Tibial nerve (tissue), 4 donors: Measurements from ENCODE around the gene DPM1. TPM values are rescaled to one million over a fixed set of nuclear protein-coding genes. Genes with fewer than 3 reads are reported as not detected.
A peak's percentile ranks its signal among the peaks of the same experiment; 100 is the strongest.

Experiments used
- DNase-seq, 2 donors: peaks; one replicate each; pipeline ENCODE4 v3.0.0-alpha.2; 2019; ENCODE audit warnings: low spot score in 2 of 2
- H3K27ac ChIP-seq, 4 donors: fragments of 200-600 bp; sonication (generic) in 3 of 4; one replicate each; pipeline ENCODE4 v1.5.1; 2017 to 2019; ENCODE audit warnings: mild to moderate bottlenecking in 1 of 4
- H3K27me3 ChIP-seq, 2 donors: fragments of 200-600 bp; sonication (generic) in 1 of 2; one replicate each; pipeline versions ENCODE4 v1.5.1 to v1.6.0; 2017 to 2019
- H3K36me3 ChIP-seq, 3 donors: fragments of 200-600 bp; sonication (generic); one replicate each; pipeline ENCODE4 v1.5.1; 2018 to 2019
- H3K4me1 ChIP-seq, 4 donors: fragments of 200-600 bp; sonication (generic) in 3 of 4; one replicate each; pipeline ENCODE4 v1.5.1; 2017 to 2019
- H3K4me3 ChIP-seq, 4 donors: fragments of 200-600 bp; sonication (generic) in 3 of 4; one replicate each; pipeline ENCODE4 v1.5.1; 2017 to 2019; ENCODE audit warnings: mild to moderate bottlenecking in 1 of 4, moderate library complexity in 1 of 4
- H3K9me3 ChIP-seq, 4 donors: fragments of 200-600 bp; sonication (generic) in 3 of 4; one replicate each; pipeline ENCODE4 v1.5.1; 2017 to 2019
- EP300 ChIP-seq, 2 donors: sonication (generic); formaldehyde crosslinking; IDR thresholded peaks; one replicate each; pipeline ENCODE4 v1.6.1; 2017; ENCODE audit warnings: antibody characterized with exemption in 2 of 2, mild to moderate bottlenecking in 1 of 2
- POLR2A ChIP-seq, 2 donors: fragments of 450-650 bp; IDR thresholded peaks; one replicate each; pipeline ENCODE4 v1.6.1; 2017; ENCODE audit warnings: antibody characterized with exemption in 2 of 2, mild to moderate bottlenecking in 2 of 2, moderate library complexity in 2 of 2
- WGBS, 2 donors: methylation state at CpG; one replicate each; pipeline ENCODE4 v1.1.5; 2018; 5-methylcytosine and 5-hydroxymethylcytosine counted together
- total RNA-seq, 4 donors: library from RNA; depleted of rRNA; stranded (reverse); fragments of >200 nt; gene quantifications; one replicate each; pipeline ENCODE4 v1.1.0, GENCODE V29; 2016
- TF ChIP-seq, protein P1 (sequence below), 5 experiments: fragments of 200-600 bp in 3 of 5; fragments of 450-650 bp in 2 of 5; sonication (generic) in 3 of 5; IDR thresholded peaks; one replicate each; pipeline ENCODE4 v1.5.1; 2016 to 2019; ENCODE audit warnings: antibody characterized with exemption in 5 of 5, mild to moderate bottlenecking in 3 of 5, moderate library complexity in 2 of 5

DPM1 gene
- total RNA-seq, 4 donors from 2014 or later: 29.4 to 54.2 (median 42.7) TPM

DNA sequence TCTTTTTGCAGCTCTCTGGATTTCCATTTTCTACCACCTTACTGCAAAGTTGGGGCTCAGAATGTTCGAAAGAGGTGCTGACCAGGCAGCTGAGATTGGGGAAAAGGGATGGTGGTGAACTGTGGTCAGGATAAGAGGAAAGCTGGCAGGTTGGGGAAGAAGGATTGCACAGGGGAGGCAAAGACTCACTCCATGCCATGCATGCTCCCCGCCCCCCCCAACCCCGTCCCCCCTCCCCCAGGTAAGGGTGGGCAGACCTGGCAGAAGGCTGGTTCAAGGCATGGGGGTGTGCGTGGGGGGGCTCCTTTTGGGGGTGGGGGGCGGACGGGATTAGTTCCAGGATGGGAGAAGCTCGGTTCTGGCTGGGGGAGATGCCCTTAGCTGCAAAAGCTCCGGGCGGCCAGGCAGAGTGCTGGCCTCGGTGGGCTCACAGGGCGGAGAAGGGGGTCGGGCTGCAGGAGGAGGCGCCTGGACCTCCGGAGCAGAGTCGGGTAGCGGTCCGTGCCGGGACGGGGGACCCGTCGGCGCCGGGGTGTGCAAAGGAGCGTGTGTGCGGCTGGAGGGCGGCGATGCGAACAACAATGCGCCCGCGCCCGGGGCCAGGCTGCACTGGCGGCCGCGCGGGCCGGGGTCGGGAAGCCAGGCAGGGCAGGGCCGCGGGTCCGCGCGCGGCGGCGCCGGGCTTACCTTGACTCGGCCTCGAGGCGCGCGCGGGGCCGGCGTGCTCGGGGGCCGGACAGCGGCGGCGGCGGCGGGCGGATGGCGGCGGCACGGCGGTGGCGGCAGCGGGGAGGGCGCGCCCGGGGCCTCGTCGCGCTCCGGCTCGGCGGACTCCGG is 28.0 kb downstream of the DPM1 start:
- H3K9me3 ChIP-seq: no peaks in the 10 kb centered on the region
- H3K27me3 ChIP-seq: no peaks in the 10 kb centered on the region
- no peak for DNase-seq
- TF ChIP-seq EP300 (IDR thresholded peaks at IDR 0.05) (no peak), POLR2A (IDR thresholded peaks at IDR 0.05) (no peak)
- TF ChIP-seq, protein P1, sequence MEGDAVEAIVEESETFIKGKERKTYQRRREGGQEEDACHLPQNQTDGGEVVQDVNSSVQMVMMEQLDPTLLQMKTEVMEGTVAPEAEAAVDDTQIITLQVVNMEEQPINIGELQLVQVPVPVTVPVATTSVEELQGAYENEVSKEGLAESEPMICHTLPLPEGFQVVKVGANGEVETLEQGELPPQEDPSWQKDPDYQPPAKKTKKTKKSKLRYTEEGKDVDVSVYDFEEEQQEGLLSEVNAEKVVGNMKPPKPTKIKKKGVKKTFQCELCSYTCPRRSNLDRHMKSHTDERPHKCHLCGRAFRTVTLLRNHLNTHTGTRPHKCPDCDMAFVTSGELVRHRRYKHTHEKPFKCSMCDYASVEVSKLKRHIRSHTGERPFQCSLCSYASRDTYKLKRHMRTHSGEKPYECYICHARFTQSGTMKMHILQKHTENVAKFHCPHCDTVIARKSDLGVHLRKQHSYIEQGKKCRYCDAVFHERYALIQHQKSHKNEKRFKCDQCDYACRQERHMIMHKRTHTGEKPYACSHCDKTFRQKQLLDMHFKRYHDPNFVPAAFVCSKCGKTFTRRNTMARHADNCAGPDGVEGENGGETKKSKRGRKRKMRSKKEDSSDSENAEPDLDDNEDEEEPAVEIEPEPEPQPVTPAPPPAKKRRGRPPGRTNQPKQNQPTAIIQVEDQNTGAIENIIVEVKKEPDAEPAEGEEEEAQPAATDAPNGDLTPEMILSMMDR (IDR thresholded peaks at IDR 0.05): no peak
- 0 to 2% methylated on average over 10 to 50 of the region's 79 CpGs for WGBS, 2 donors
- H3K4me1 ChIP-seq: peaks cover 0 to 51% (median 32%) of the 10 kb centered on the region in 4 donors
- H3K36me3 ChIP-seq: peaks cover 0 to 26% (median 0%) of the 10 kb centered on the region in 3 donors
- H3K27ac ChIP-seq: peak overlapping the region; percentile 78 to 99 (median 97)
- H3K4me3 ChIP-seq: peak overlapping the region; percentile 63 to 91 (median 77)

DNA sequence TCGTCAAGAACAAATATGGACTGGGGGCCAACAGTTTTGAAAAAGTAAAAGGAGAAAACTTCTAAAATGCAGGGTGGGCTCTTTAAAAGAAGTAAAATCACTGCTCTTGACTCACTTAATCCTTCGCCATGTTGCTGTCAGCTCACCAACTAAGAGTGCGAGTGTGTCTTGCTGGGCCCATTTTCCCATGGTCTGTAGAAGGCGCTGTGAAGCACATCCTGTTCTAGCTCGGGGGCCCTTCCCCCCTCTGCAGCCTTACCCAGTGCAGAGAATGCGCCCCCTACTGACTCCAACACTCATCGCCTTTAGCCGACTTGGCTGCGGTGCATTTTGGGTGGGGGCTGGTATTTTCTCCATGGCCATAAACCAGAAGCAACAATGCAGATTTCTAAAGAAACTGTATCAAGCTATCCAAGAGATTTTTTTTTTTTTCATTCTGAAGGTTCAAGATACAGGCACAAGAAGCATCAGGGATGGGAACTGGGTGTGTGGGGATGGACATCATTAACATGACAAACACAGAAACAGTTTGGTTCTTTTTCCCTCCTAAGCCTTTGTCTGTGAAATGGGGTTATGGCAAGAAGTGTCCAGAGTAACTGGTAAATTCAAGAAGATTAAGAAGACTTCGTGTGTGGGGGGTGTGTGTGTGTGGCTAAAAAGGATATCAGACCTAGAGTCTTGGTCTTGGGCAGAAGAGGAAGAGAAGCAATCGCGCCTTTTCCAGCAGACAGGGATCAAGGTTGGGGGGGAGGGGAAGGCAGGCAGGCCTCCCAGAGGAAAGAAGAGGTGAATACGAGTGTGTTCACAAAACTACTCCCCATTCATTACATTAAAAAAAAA is 28.8 kb downstream of the DPM1 start:
- Histone ChIP-seq H3K9me3 (no peaks in the 10 kb centered on the region), H3K4me3 (peak overlapping the region; percentile 63 to 91 (median 77)), H3K4me1 (peaks cover 0 to 59% (median 35%) of the 10 kb centered on the region in 4 donors), H3K27me3 (no peaks in the 10 kb centered on the region), H3K27ac (peak overlapping the region; percentile 78 to 99 (median 86)), H3K36me3 (peaks cover 0 to 17% (median 0%) of the 10 kb centered on the region in 3 donors)
- DNase-seq: peak; percentile 75 to 87
- WGBS, 2 donors: 8 to 11% methylated on average over 13 of the region's 13 CpGs
- peak in 1 of 2 donors; percentile 66 for TF ChIP-seq EP300 (IDR thresholded peaks at IDR 0.05)
- TF ChIP-seq POLR2A (IDR thresholded peaks at IDR 0.05): no peak
- TF ChIP-seq, protein P1 (IDR thresholded peaks at IDR 0.05): peak; percentile 76 to 85 (median 82)

DNA sequence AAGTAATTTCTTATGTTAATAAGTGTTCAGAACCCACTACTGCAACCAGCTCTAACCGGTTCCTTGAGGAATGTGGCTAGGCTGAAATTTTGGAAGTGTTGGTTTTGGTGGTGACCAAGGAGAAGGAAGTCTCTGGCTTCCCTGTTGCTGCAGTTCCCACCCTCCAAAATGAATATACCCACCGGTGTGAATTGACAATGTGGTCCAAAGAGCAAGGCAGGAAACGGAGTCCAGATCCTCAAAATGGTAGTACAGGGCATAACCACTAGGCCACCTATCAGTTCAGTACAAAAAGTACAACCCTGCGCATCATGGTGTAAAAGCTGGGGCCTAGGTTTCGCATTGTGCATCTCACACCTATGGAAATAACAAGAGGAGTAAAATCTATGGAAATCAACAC is 29.9 kb downstream of the DPM1 start:
- no peak overlapping the region for H3K4me3 ChIP-seq
- no peak overlapping the region for H3K27ac ChIP-seq
- TF ChIP-seq POLR2A (IDR thresholded peaks at IDR 0.05) (no peak), EP300 (IDR thresholded peaks at IDR 0.05) (no peak)
- TF ChIP-seq, protein P1 (IDR thresholded peaks at IDR 0.05): no peak

DNA sequence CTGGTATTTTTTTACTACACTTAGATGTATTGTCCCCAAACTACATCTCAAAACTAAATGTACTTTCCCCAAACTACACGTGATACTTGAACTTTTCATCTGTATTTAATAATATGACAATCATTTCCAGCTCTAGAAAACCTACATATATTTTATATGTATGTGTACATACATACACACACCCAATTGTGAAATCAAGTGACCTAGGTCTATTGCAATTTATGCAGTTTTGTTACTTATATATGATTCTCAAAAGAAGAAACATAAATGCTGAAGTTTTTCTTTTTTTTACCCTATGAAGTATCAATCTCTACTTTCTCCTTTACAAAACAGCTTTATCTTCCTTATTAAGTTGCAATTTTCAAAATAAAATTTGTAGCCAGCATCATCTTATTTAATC is 31.8 kb downstream of the DPM1 start:
- H3K4me3 ChIP-seq: no peak overlapping the region
- H3K9me3 ChIP-seq: no peaks in the 10 kb centered on the region
- peaks cover 0 to 12% (median 0%) of the 10 kb centered on the region in 3 donors for H3K36me3 ChIP-seq
- H3K27ac ChIP-seq: no peak overlapping the region
- DNase-seq: no peak
- TF ChIP-seq EP300 (IDR thresholded peaks at IDR 0.05): no peak
- TF ChIP-seq, protein P1 (IDR thresholded peaks at IDR 0.05): no peak
- TF ChIP-seq POLR2A (IDR thresholded peaks at IDR 0.05): no peak
- peaks cover 0 to 78% (median 41%) of the 10 kb centered on the region in 4 donors for H3K4me1 ChIP-seq
- H3K27me3 ChIP-seq: no peaks in the 10 kb centered on the region
- 23 to 30% methylated on average over 1 of the region's 1 CpG for WGBS, 2 donors

More for the DNA sequence above, 29.9 kb downstream of the DPM1 start:
- Histone ChIP-seq H3K27me3 (no peaks in the 10 kb centered on the region), H3K9me3 (no peaks in the 10 kb centered on the region), H3K36me3 (peaks cover 0 to 11% (median 0%) of the 10 kb centered on the region in 3 donors), H3K4me1 (peaks cover 0 to 70% (median 37%) of the 10 kb centered on the region in 4 donors)
- no peak for DNase-seq
- WGBS, 2 donors: 62 to 72% methylated on average over 5 of the region's 5 CpGs
